ENCODE data around the gene CERK. TPM values are rescaled to one million over a fixed set of nuclear protein-coding genes. Genes with fewer than 3 reads are reported as not detected.

CERK gene
- total and polyA plus RNA-seq, 2 of the 8 experiments (the other 6 are each of a cell fraction or from before 2014, with no cell fraction given) = 26.6 to 59.0 TPM

GRCh38 chr22:46741974-46742519 is 4.0 kb upstream of the CERK start:
- no peak overlapping the region for H4K5ac ChIP-seq (ENCODE audit: insufficient read length, low read depth, low read length)
- H3K23ac ChIP-seq (ENCODE audit: insufficient read length) = no peak overlapping the region
- peaks cover 0 to 2% of the 10 kb centered on the region in 2 experiments for H4K20me1 ChIP-seq (replicated peaks in 1 of 2; ENCODE audit: control insufficient read depth in 1 of 2, insufficient read depth in 2 of 2, low read length in 2 of 2)
- H2BK12ac ChIP-seq (ENCODE audit: low read depth, low read length) = no peak overlapping the region
- no peak overlapping the region for H2BK15ac ChIP-seq (ENCODE audit: low read length)
- ChIA-PET POLR2A (ENCODE audit: partially characterized antibody) (interaction anchor here (1.1 to 1.2 kb wide), 2 partner anchors 10 to 20 kb away, joined by 3 to 8 read pairs; partner anchors contain the start of gene TBC1D22A), CTCF (ENCODE audit: partially characterized antibody) (interaction anchor here (1.0 to 3.4 kb wide), 2 partner anchors 16 to 19 kb away, joined by 3 to 13 read pairs; no protein-coding TSS in a partner anchor)
- no peak overlapping the region for H3K4me2 ChIP-seq (ENCODE audit: insufficient read depth in 1 of 2, low read depth in 2 of 2, low read length in 2 of 2)
- H3K23me2 ChIP-seq (ENCODE audit: low read depth, low read length) = peaks cover 11% of the 10 kb centered on the region; the same call in 1 of the 2 replicates
- no peak overlapping the region for H3K9ac ChIP-seq (replicated peaks in 1 of 4; ENCODE audit: extremely low read depth in 1 of 4, low read depth in 3 of 4, low read length in 3 of 4)
- peaks cover 0 to 3% (median 0%) of the 10 kb centered on the region in 4 experiments; a peak in 1 of 7 replicates for H3K27me3 ChIP-seq (replicated peaks in 1 of 4; ENCODE audit: control insufficient read depth in 3 of 4, extremely low read depth in 1 of 4, insufficient read depth in 3 of 4, low read length in 3 of 4)
- H3K4ac ChIP-seq (replicated peaks; ENCODE audit: insufficient read length, low read depth, low read length) = no peak overlapping the region
- TF ChIP-seq RXRA (IDR thresholded peaks at IDR 0.05; ENCODE audit: insufficient read depth, low read depth, low read length) = no peak
- TF ChIP-seq CEBPB (IDR thresholded peaks at IDR 0.05; ENCODE audit: low read depth, low read length) = no peak
- H3K18ac ChIP-seq (ENCODE audit: extremely low read depth, low read length) = no peak overlapping the region
- 87% methylated on average over 6 of the region's 6 CpGs; no CpG with 5 or more reads in 1 of the 2 experiments for WGBS, 2 experiments (ENCODE audit: extremely low coverage in 1 of 2, insufficient coverage in 1 of 2, insufficient read length in 1 of 2, insufficient replicate concordance in 2 of 2, low coverage in 1 of 2, low lambda C conversion rate in 2 of 2, missing lambda C conversion rate in 1 of 2)
- no peak overlapping the region for H3K4me3 ChIP-seq (ENCODE audit: extremely low read depth in 1 of 4, insufficient read depth in 2 of 4, low read depth in 3 of 4, low read length in 4 of 4)
- H2BK120ac ChIP-seq (replicated peaks; ENCODE audit: low read depth, low read length) = no peak overlapping the region
- peaks cover 0 to 7% (median 7%) of the 10 kb centered on the region in 4 experiments; a peak in 5 of 7 replicates for H3K4me1 ChIP-seq (replicated peaks in 1 of 4; ENCODE audit: control insufficient read depth in 3 of 4, insufficient read depth in 4 of 4, low read length in 3 of 4)
- H3K27ac ChIP-seq (ENCODE audit: low read depth, low read length) = no peak overlapping the region
- DNase-seq (ENCODE audit: low read depth in 1 of 2, low spot score in 2 of 2) (no peak), FAIRE-seq (no peak)
- H3K56ac ChIP-seq (replicated peaks; ENCODE audit: insufficient read length, low read depth, low read length) = no peak overlapping the region
- H3K79me2 ChIP-seq (ENCODE audit: control insufficient read depth in 1 of 2, insufficient read depth in 2 of 2, low read length in 2 of 2) = no peaks in the 10 kb centered on the region
- H2BK20ac ChIP-seq (ENCODE audit: low read length) = no peak overlapping the region
- no peak overlapping the region for H2AK5ac ChIP-seq (ENCODE audit: low read depth, low read length)
- H2BK5ac ChIP-seq (ENCODE audit: low read depth, low read length) = no peak overlapping the region
- H3K79me1 ChIP-seq (ENCODE audit: low read depth, low read length) = no peaks in the 10 kb centered on the region
- H3K9me3 ChIP-seq (ENCODE audit: insufficient read depth in 2 of 2, low read depth in 1 of 2, low read length in 1 of 2) = no peaks in the 10 kb centered on the region
- H3K14ac ChIP-seq (ENCODE audit: insufficient read length) = no peak overlapping the region
- H2AFZ ChIP-seq (ENCODE audit: low read length) = no peak overlapping the region
- no peaks in the 10 kb centered on the region for H3K36me3 ChIP-seq (ENCODE audit: control insufficient read depth in 2 of 4, insufficient read depth in 4 of 4, low read length in 3 of 4)
- no peak overlapping the region for H4K8ac ChIP-seq (ENCODE audit: extremely low read depth, insufficient read depth, low read length)
- H4K91ac ChIP-seq (replicated peaks; ENCODE audit: insufficient read length, low read length) = no peak overlapping the region

Measured in H1 (cell line).